NCI-H524 treated with DMSO at 0.1 percent for 48 hours (cell line): ENCODE measurements around the gene OTOS.

Experiments
- DNase-seq: peaks from one replicate; lab custom pipeline; 2025; lab: John Stamatoyannopoulos, UW

The OTOS gene

GRCh38 chr2:240114233-240114632 lies 26.2 kb downstream of the OTOS start:
- no peak for DNase-seq

DNA sequence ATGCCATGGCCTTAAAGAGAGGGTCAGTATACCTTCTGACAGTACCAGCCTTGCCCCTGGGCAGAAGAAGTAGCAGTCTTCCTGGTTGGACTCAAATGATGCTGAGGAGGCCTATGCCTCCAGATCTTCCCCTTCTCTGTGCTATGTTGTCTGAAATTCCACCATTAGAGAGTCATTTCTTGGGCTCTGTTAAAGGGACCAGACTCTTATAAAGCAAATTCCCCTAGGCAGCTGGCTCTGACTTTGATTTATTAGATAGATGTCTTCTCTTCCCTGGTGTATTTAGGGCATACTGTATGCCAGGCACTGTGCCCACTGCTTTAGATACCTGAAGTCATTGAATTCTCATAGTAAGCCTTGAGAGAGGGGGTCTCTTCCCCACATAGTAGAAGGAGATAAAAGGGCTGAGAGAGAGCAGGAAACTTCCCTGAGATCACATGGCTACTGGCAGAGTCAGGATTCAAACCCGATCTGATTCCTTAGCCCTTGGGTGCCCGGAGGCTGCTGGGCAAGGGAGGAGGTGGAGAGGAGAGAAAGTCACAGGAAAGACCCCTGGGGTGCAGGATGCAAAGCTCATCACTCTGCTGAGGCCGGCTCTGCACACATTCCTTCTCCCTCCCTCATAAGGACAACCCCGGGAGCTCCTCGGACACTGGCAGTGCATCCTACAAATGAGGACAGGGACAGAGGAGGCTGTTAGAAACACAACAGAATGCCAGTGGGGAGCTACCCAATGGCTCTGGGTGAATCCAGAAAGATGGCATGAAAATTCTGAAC lies 27.4 kb downstream of the OTOS start:
- no peak for DNase-seq

DNA sequence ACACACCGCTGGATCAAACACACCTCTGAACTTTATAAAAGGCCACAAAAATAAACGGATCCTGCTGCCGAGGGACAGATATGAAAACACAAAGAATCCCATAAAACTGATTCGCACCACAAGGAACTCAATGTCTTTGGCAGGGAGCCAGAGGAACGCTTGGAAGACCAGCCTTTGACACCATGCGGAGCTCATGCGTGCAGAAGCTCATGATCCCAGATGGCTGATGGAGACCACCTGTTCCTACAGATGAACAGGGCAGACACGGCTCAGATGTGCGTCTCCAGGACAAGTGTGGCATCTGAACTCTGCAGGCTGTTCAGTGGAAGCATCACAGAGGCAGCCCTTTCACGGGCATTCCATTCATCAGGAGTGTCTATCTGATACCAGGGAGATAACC lies 29.2 kb downstream of the OTOS start:
- peak; percentile 72 for DNase-seq

DNA sequence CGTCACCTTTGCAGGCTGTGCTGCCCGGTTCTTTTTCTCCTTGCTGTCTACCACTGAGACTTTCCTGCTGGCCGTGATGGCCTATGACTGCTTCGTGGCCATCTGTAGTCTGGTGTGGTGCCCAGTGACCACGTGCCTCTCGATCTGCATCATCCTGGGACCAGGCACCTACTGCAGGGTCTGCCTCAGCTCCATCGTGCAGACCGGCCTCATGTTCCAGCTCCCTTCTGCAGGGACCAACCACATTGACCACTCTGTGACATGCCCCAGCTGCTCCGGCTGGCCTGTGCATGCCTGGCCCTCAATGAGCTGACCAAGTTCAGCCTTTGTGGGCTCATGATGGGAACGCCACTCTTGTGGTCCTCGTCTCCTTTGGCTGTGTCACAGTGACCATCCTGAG lies 31.1 kb downstream of the OTOS start:
- no peak for DNase-seq

DNA sequence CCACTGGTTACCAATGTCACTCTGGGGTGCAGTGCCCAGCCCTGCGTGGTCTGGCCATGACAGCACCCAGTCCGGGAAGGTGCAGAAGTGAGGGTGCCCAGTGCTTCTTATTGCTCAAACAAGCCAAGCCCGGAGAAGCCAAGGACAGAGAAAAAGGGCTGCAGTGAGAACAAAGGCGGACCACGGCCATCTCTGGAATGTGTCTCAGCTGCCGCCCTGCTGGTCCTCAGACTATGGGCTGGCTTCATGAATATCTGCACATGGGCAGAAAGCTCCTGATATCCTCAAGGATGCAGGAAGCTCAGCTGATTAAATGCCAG lies 33.0 kb downstream of the OTOS start:
- no peak for DNase-seq

- DNase-seq, result no peak
These were observed 33.5 kb downstream of the OTOS start for GRCh38 chr2:240106765-240107476.

DNA sequence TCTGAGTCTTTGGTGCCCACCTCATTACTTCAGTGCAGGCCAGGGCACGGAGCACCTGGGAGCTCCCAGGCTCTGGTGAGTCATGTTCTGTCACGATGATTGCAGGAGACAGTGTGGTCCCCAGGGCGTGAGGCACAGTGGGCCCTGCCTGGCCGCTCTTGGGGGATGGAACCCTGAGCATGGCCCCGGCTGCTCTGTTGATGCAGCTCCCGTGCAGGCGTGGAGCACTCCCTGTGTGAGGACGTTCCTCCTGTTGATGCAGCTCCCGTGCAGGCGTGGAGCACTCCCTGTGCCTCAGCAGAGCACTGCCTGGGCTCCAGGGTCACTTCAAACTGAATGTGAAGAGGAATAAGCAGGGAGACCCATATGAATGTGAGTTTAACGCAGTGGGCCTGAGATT lies 34.5 kb downstream of the OTOS start:
- no peak for DNase-seq

DNA sequence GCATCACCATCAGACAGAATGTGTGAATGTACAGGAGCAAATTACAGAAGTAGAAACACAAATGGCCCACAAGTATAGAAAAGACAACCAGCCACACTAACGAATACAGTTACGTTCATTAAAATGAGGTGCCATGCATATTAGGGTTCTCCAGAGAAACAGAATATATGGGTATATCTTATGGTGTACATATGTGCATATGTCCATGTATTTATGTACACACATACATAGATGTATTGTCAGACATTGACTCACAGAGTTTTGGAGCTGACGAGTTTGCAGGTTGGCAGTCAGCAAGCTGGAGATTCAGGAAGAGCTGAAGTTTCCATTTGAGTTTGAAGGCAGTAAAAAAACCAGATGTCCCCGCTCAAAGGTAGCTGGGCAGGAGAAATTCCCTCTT lies 37.3 kb downstream of the OTOS start:
- DNase-seq, result no peak

- DNase-seq, result no peak
These were observed 42.1 kb downstream of the OTOS start for GRCh38 chr2:240098349-240098748.

- peak; percentile 13 for DNase-seq
These were observed 44.6 kb downstream of the OTOS start for GRCh38 chr2:240095556-240096523.

GRCh38 chr2:240089306-240089705 lies 51.2 kb downstream of the OTOS start:
- DNase-seq, result no peak
